WTC11 (cell line): ENCODE measurements around the gene ARID3B.

Experiments used
- NR2C2 ChIP-seq: sonication (generic); formaldehyde crosslinking; IDR thresholded peaks from 2 replicates; pipeline ENCODE4 v1.8.0; 2022; ENCODE audit warnings: mild to moderate bottlenecking, missing genetic modification reagents
- TCF7 ChIP-seq: sonication (generic); formaldehyde crosslinking; IDR thresholded peaks from 2 replicates; pipeline ENCODE4 v1.8.0; 2022; ENCODE audit warnings: mild to moderate bottlenecking, low read depth, missing genetic modification reagents, moderate library complexity
- TF ChIP-seq, protein P1 (sequence below): sonication (generic); formaldehyde crosslinking; IDR thresholded peaks from 2 replicates; pipeline ENCODE4 v1.8.1; 2023; ENCODE audit warnings: mild to moderate bottlenecking, missing genetic modification reagents, moderate library complexity
- TF ChIP-seq, protein P2 (sequence below): fragments of 200-600 bp; IDR thresholded peaks from 2 replicates; pipeline ENCODE4 v1.8.0; 2022; ENCODE audit warnings: antibody characterized with exemption
- TF ChIP-seq, protein P3 (sequence below): sonication (generic); formaldehyde crosslinking; IDR thresholded peaks from 2 replicates; pipeline ENCODE4 v1.8.1; 2023; ENCODE audit warnings: mild to moderate bottlenecking, missing genetic modification reagents, borderline replicate concordance
- TF ChIP-seq, protein P4 (sequence below): sonication (generic); formaldehyde crosslinking; IDR thresholded peaks from 2 replicates; pipeline ENCODE4 v1.8.1; 2023; ENCODE audit warnings: mild to moderate bottlenecking, missing genetic modification reagents, moderate library complexity
- TF ChIP-seq, protein P5 (sequence below): sonication (generic); formaldehyde crosslinking; IDR thresholded peaks from 2 replicates; pipeline ENCODE4 v1.8.0; 2022; ENCODE audit warnings: mild to moderate bottlenecking, missing genetic modification reagents
- TF ChIP-seq, protein P6 (sequence below): sonication (generic); formaldehyde crosslinking; IDR thresholded peaks from 2 replicates; pipeline ENCODE4 v1.8.1; 2022; ENCODE audit warnings: low read depth, missing genetic modification reagents, borderline replicate concordance

DNA sequence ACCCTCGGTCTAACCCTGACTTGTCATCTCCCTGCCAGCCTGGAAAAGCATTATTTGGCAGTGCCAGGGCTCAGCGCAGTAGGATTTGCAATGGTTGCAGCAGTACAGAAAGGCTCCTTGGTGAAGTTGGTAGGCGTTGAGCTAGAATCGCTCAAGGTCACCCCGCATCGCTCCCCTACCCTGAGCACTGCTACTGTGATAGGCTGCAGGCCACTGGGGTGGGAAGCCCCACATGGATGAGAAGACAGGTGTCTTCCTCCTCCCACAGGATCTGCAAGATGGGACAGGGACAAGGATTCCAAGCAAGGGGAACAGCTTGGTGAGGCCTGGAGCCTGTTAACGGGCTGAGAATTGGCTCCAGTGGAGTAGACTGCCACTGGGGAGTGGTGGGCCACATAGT, 85.3 kb downstream of the ARID3B start:
- TF ChIP-seq, protein P1, sequence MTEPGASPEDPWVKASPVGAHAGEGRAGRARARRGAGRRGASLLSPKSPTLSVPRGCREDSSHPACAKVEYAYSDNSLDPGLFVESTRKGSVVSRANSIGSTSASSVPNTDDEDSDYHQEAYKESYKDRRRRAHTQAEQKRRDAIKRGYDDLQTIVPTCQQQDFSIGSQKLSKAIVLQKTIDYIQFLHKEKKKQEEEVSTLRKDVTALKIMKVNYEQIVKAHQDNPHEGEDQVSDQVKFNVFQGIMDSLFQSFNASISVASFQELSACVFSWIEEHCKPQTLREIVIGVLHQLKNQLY (CRISPR knock-in tag): no peak
- TF ChIP-seq, protein P2, sequence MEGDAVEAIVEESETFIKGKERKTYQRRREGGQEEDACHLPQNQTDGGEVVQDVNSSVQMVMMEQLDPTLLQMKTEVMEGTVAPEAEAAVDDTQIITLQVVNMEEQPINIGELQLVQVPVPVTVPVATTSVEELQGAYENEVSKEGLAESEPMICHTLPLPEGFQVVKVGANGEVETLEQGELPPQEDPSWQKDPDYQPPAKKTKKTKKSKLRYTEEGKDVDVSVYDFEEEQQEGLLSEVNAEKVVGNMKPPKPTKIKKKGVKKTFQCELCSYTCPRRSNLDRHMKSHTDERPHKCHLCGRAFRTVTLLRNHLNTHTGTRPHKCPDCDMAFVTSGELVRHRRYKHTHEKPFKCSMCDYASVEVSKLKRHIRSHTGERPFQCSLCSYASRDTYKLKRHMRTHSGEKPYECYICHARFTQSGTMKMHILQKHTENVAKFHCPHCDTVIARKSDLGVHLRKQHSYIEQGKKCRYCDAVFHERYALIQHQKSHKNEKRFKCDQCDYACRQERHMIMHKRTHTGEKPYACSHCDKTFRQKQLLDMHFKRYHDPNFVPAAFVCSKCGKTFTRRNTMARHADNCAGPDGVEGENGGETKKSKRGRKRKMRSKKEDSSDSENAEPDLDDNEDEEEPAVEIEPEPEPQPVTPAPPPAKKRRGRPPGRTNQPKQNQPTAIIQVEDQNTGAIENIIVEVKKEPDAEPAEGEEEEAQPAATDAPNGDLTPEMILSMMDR: no peak
- TF ChIP-seq, protein P3, sequence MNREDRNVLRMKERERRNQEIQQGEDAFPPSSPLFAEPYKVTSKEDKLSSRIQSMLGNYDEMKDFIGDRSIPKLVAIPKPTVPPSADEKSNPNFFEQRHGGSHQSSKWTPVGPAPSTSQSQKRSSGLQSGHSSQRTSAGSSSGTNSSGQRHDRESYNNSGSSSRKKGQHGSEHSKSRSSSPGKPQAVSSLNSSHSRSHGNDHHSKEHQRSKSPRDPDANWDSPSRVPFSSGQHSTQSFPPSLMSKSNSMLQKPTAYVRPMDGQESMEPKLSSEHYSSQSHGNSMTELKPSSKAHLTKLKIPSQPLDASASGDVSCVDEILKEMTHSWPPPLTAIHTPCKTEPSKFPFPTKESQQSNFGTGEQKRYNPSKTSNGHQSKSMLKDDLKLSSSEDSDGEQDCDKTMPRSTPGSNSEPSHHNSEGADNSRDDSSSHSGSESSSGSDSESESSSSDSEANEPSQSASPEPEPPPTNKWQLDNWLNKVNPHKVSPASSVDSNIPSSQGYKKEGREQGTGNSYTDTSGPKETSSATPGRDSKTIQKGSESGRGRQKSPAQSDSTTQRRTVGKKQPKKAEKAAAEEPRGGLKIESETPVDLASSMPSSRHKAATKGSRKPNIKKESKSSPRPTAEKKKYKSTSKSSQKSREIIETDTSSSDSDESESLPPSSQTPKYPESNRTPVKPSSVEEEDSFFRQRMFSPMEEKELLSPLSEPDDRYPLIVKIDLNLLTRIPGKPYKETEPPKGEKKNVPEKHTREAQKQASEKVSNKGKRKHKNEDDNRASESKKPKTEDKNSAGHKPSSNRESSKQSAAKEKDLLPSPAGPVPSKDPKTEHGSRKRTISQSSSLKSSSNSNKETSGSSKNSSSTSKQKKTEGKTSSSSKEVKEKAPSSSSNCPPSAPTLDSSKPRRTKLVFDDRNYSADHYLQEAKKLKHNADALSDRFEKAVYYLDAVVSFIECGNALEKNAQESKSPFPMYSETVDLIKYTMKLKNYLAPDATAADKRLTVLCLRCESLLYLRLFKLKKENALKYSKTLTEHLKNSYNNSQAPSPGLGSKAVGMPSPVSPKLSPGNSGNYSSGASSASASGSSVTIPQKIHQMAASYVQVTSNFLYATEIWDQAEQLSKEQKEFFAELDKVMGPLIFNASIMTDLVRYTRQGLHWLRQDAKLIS (CRISPR knock-in tag): no peak
- TF ChIP-seq, protein P4, sequence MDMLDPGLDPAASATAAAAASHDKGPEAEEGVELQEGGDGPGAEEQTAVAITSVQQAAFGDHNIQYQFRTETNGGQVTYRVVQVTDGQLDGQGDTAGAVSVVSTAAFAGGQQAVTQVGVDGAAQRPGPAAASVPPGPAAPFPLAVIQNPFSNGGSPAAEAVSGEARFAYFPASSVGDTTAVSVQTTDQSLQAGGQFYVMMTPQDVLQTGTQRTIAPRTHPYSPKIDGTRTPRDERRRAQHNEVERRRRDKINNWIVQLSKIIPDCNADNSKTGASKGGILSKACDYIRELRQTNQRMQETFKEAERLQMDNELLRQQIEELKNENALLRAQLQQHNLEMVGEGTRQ (CRISPR knock-in tag): no peak
- TF ChIP-seq, protein P5, sequence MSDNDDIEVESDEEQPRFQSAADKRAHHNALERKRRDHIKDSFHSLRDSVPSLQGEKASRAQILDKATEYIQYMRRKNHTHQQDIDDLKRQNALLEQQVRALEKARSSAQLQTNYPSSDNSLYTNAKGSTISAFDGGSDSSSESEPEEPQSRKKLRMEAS (CRISPR knock-in tag): no peak
- TF ChIP-seq NR2C2 (CRISPR knock-in tag) (no peak), TCF7 (CRISPR knock-in tag) (no peak)
- TF ChIP-seq, protein P6, sequence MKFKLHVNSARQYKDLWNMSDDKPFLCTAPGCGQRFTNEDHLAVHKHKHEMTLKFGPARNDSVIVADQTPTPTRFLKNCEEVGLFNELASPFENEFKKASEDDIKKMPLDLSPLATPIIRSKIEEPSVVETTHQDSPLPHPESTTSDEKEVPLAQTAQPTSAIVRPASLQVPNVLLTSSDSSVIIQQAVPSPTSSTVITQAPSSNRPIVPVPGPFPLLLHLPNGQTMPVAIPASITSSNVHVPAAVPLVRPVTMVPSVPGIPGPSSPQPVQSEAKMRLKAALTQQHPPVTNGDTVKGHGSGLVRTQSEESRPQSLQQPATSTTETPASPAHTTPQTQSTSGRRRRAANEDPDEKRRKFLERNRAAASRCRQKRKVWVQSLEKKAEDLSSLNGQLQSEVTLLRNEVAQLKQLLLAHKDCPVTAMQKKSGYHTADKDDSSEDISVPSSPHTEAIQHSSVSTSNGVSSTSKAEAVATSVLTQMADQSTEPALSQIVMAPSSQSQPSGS (CRISPR knock-in tag): no peak
